EH (cell line): ENCODE results near the gene GSC2.

Experiments
- DNase-seq: peaks from one replicate; pipeline ENCODE4 v3.0.0-alpha.2; 2015; ENCODE audit warnings: low read depth

GSC2 gene

GRCh38 chr22:19133561-19133960 is 16.5 kb downstream of the GSC2 start:
- no peak for DNase-seq

GRCh38 chr22:19132693-19133400 is 17.2 kb downstream of the GSC2 start:
- no peak for DNase-seq

GRCh38 chr22:19132153-19132552 is 17.9 kb downstream of the GSC2 start:
- DNase-seq = no peak

GRCh38 chr22:19131685-19132015 is 18.4 kb downstream of the GSC2 start:
- DNase-seq = no peak

- DNase-seq = no peak
These were observed 19.0 kb downstream of the GSC2 start, which contains the start of gene TSSK2 for GRCh38 chr22:19130959-19131684. Gene TSSK2 (plus strand): TSS chr22:19131308. CDS start chr22:19131400, 92 bp downstream.

GRCh38 chr22:19129871-19130270 is 20.2 kb downstream of the GSC2 start:
- DNase-seq = no peak

- no peak for DNase-seq
These were observed 21.0 kb downstream of the GSC2 start for GRCh38 chr22:19128946-19129727.

- DNase-seq = no peak
These were observed 22.1 kb downstream of the GSC2 start for GRCh38 chr22:19128009-19128401.

GRCh38 chr22:19127329-19128008 is 22.6 kb downstream of the GSC2 start:
- DNase-seq = no peak

GRCh38 chr22:19126309-19127273 is 23.5 kb downstream of the GSC2 start:
- no peak for DNase-seq

GRCh38 chr22:19125474-19126308 is 24.4 kb downstream of the GSC2 start:
- no peak for DNase-seq

- DNase-seq = no peak
These were observed 25.1 kb downstream of the GSC2 start for GRCh38 chr22:19125011-19125410.

GRCh38 chr22:19124377-19124776 is 25.7 kb downstream of the GSC2 start:
- no peak for DNase-seq

- no peak for DNase-seq
These were observed 26.2 kb downstream of the GSC2 start for GRCh38 chr22:19123936-19124335.

- peak; percentile 34 for DNase-seq
These were observed 27.2 kb downstream of the GSC2 start for GRCh38 chr22:19122752-19123492.

- peak; percentile 96 for DNase-seq
These were observed 27.8 kb downstream of the GSC2 start, which contains the start of gene DGCR2 for GRCh38 chr22:19122143-19122751. Gene DGCR2 (minus strand): TSS chr22:19122412. CDS start chr22:19122206, 206 bp downstream.

GRCh38 chr22:19121631-19122142 is 28.4 kb downstream of the GSC2 start:
- peak; percentile 51 for DNase-seq

GRCh38 chr22:19120829-19121630 is 29.1 kb downstream of the GSC2 start:
- DNase-seq = peak; percentile 60
